HEK293 (cell line): Measurements from ENCODE around the gene CEP20.
A peak's percentile ranks its signal among the peaks of the same experiment; 100 is the strongest.

Experiments used
- CTCF ChIA-PET: fragments of 350-600 bp; formaldehyde crosslinking; extraction: SDS; loops from one replicate; lab custom pipeline; 2021; ENCODE audit warnings: antibody characterized with exemption; lab: Yijun Ruan, JAX
- POLR2A ChIA-PET: fragments of 300-600 bp; formaldehyde crosslinking; extraction: SDS; loops from one replicate; lab custom pipeline; 2020; ENCODE audit warnings: antibody characterized with exemption, inconsistent platforms; lab: Yijun Ruan, JAX
- H3K27ac ChIP-seq: fragments of 200-500 bp; sonication (Bioruptor generic); 2 replicates; pipeline ENCODE4 v1.5.1; 2014; ENCODE audit warnings: low read depth, low read length, control low read depth, inconsistent platforms; ENCODE audit errors: extremely low read depth
- H3K36me3 ChIP-seq, 2 experiments: fragments of 200-500 bp in 1 of 2; sonication (Bioruptor generic) in 1 of 2; 1 replicate in 1 of 2; 2 replicates in 1 of 2; pipeline ENCODE4 v1.5.1; 2014 to 2017; ENCODE audit warnings: inconsistent platforms in 2 of 2, low read length in 2 of 2; ENCODE audit not compliant: control insufficient read depth in 2 of 2, insufficient read depth in 1 of 2
- H3K4me1 ChIP-seq: fragments of 200-500 bp; sonication (Bioruptor generic); 2 replicates; pipeline ENCODE4 v1.5.1; 2014; ENCODE audit warnings: mild to moderate bottlenecking, low read length, inconsistent platforms; ENCODE audit not compliant: control insufficient read depth, insufficient read depth
- H3K4me3 ChIP-seq: 2 replicates; pipeline ENCODE4 v1.5.1; 2011; ENCODE audit warnings: low read depth, mild to moderate bottlenecking, control low read depth, low read length, moderate library complexity
- H3K9me3 ChIP-seq: fragments of 200-500 bp; sonication (Bioruptor generic); 2 replicates; pipeline ENCODE4 v1.5.1; 2014; ENCODE audit warnings: low read depth, low read length, inconsistent platforms; ENCODE audit not compliant: control insufficient read depth, insufficient read depth
- KLF17 ChIP-seq: fragments of 450-650 bp; formaldehyde crosslinking; IDR thresholded peaks from 2 replicates; pipeline ENCODE4 v1.5.1; 2016; ENCODE audit warnings: missing biosample characterization, missing genetic modification characterization
- KLF7 ChIP-seq: fragments of 450-650 bp; formaldehyde crosslinking; IDR thresholded peaks from 2 replicates; pipeline ENCODE4 v1.5.1; 2016; ENCODE audit warnings: missing biosample characterization, missing genetic modification characterization, borderline replicate concordance
- OSR2 ChIP-seq: fragments of 450-650 bp; formaldehyde crosslinking; IDR thresholded peaks from 2 replicates; pipeline ENCODE4 v1.5.1; 2016; ENCODE audit warnings: missing biosample characterization, missing genetic modification characterization
- PBX3 ChIP-seq: sonication (generic); formaldehyde crosslinking; IDR thresholded peaks from 2 replicates; pipeline ENCODE4 v1.8.1; 2022; ENCODE audit warnings: mild to moderate bottlenecking, moderate library complexity, missing genetic modification reagents
- ZBTB21 ChIP-seq: fragments of 450-650 bp; formaldehyde crosslinking; IDR thresholded peaks from 2 replicates; pipeline ENCODE4 v1.5.1; 2017; ENCODE audit warnings: missing biosample characterization, missing genetic modification characterization
- ZNF114 ChIP-seq: fragments of 450-650 bp; formaldehyde crosslinking; IDR thresholded peaks from 2 replicates; pipeline ENCODE4 v1.5.0; 2017; ENCODE audit warnings: missing biosample characterization, missing genetic modification characterization
- ZNF121 ChIP-seq: fragments of 450-650 bp; formaldehyde crosslinking; IDR thresholded peaks from 2 replicates; pipeline ENCODE4 v1.5.1; 2016; ENCODE audit warnings: missing biosample characterization, missing genetic modification characterization
- ZNF140 ChIP-seq: fragments of 450-650 bp; formaldehyde crosslinking; IDR thresholded peaks from 2 replicates; pipeline ENCODE4 v1.5.1; 2016; ENCODE audit warnings: missing biosample characterization, missing genetic modification characterization
- ZNF311 ChIP-seq: fragments of 450-650 bp; formaldehyde crosslinking; IDR thresholded peaks from 2 replicates; pipeline ENCODE4 v1.5.1; 2017; ENCODE audit warnings: missing biosample characterization, missing genetic modification characterization, borderline replicate concordance
- ZNF404 ChIP-seq: fragments of 450-650 bp; formaldehyde crosslinking; IDR thresholded peaks from 2 replicates; pipeline ENCODE4 v1.5.1; 2017; ENCODE audit warnings: missing biosample characterization, missing genetic modification characterization
- ZNF433 ChIP-seq: fragments of 450-650 bp; formaldehyde crosslinking; IDR thresholded peaks from 2 replicates; pipeline ENCODE4 v1.5.1; 2016; ENCODE audit warnings: missing biosample characterization, missing genetic modification characterization, low read depth
- ZNF529 ChIP-seq: fragments of 450-650 bp; formaldehyde crosslinking; IDR thresholded peaks from 2 replicates; pipeline ENCODE4 v1.5.1; 2017; ENCODE audit warnings: missing genetic modification characterization, missing biosample characterization; ENCODE audit not compliant: insufficient replicate concordance
- ZNF548 ChIP-seq: fragments of 450-650 bp; formaldehyde crosslinking; IDR thresholded peaks from 2 replicates; pipeline ENCODE4 v1.5.1; 2016; ENCODE audit warnings: missing biosample characterization, missing genetic modification characterization
- ZNF664 ChIP-seq: fragments of 450-650 bp; formaldehyde crosslinking; IDR thresholded peaks from 2 replicates; pipeline ENCODE4 v1.5.1; 2016; ENCODE audit warnings: missing biosample characterization, missing genetic modification characterization
- ZNF670 ChIP-seq: fragments of 450-650 bp; formaldehyde crosslinking; IDR thresholded peaks from 2 replicates; pipeline ENCODE4 v1.5.1; 2016; ENCODE audit warnings: missing biosample characterization, missing genetic modification characterization, low read depth
- ZNF704 ChIP-seq: fragments of 450-650 bp; formaldehyde crosslinking; IDR thresholded peaks from 2 replicates; pipeline ENCODE4 v1.5.1; 2016; ENCODE audit warnings: missing biosample characterization, missing genetic modification characterization
- TF ChIP-seq, protein P1 (sequence below): fragments of 450-650 bp; formaldehyde crosslinking; IDR thresholded peaks from 2 replicates; pipeline ENCODE4 v1.5.1; 2016; ENCODE audit warnings: missing biosample characterization, missing genetic modification characterization
- TF ChIP-seq, protein P2 (sequence below): fragments of 450-650 bp; formaldehyde crosslinking; IDR thresholded peaks from 2 replicates; pipeline ENCODE4 v1.5.1; 2016; ENCODE audit warnings: missing biosample characterization, missing genetic modification characterization
- TF ChIP-seq, protein P3 (sequence below): fragments of 450-650 bp; formaldehyde crosslinking; IDR thresholded peaks from 2 replicates; pipeline ENCODE4 v1.5.1; 2017; ENCODE audit warnings: missing biosample characterization, missing genetic modification characterization

The CEP20 gene

GRCh38 chr16:15855704-15856003 is 32.7 kb downstream of the CEP20 start:
- POLR2A ChIA-PET: no interaction called here

GRCh38 chr16:15854906-15855703 is 33.3 kb downstream of the CEP20 start:
- H3K36me3 ChIP-seq: no peaks in the 10 kb centered on the region
- 0 out of 2 replicates have a peak, but pooled peaks cover 2% of the 10 kb centered on the region for H3K4me1 ChIP-seq
- no peak overlapping the region for H3K4me3 ChIP-seq
- ChIA-PET CTCF (interaction anchor here (0.6 to 1.4 kb wide), 2 partner anchors 28 to 32 kb away, joined by 4 read pairs; no protein-coding TSS in a partner anchor), POLR2A (no interaction called here)
- no peak overlapping the region for H3K27ac ChIP-seq
- no peaks in the 10 kb centered on the region for H3K9me3 ChIP-seq
- TF ChIP-seq ZNF311 (tag by site-specific recombination): no peak
- peak; percentile 93 for TF ChIP-seq ZNF664 (tag by site-specific recombination)

More at GRCh38 chr16:15855704-15856003, 32.7 kb downstream of the CEP20 start:
- CTCF ChIA-PET: interaction anchor here (1.4 kb wide), 1 partner anchor 33 kb away, joined by 4 read pairs; no protein-coding TSS in a partner anchor
- Histone ChIP-seq H3K27ac (no peak overlapping the region), H3K9me3 (no peaks in the 10 kb centered on the region), H3K36me3 (no peaks in the 10 kb centered on the region), H3K4me1 (0 out of 2 replicates have a peak, but pooled peaks cover 2% of the 10 kb centered on the region), H3K4me3 (no peak overlapping the region)
- TF ChIP-seq ZNF404 (tag by site-specific recombination): no peak
- TF ChIP-seq ZNF114 (tag by site-specific recombination): no peak
- TF ChIP-seq ZNF548 (tag by site-specific recombination): no peak
- no peak for TF ChIP-seq KLF17

- POLR2A ChIA-PET: interaction anchor here (0.5 kb wide), 1 partner anchor 161 kb away, joined by 4 read pairs; no protein-coding TSS in a partner anchor
- no peaks in the 10 kb centered on the region for H3K36me3 ChIP-seq
- no peak overlapping the region for H3K4me3 ChIP-seq
- CTCF ChIA-PET: interaction anchor here (0.6 to 1.4 kb wide), 3 partner anchors 29 to 76 kb away, joined by 3 to 4 read pairs (median 4); no protein-coding TSS in a partner anchor
- no peak overlapping the region for H3K27ac ChIP-seq
- TF ChIP-seq, protein P1, sequence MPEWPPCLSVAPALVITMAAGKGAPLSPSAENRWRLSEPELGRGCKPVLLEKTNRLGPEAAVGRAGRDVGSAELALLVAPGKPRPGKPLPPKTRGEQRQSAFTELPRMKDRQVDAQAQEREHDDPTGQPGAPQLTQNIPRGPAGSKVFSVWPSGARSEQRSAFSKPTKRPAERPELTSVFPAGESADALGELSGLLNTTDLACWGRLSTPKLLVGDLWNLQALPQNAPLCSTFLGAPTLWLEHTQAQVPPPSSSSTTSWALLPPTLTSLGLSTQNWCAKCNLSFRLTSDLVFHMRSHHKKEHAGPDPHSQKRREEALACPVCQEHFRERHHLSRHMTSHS (tag by site-specific recombination): no peak
- TF ChIP-seq ZNF704 (tag by site-specific recombination) (no peak), KLF7 (tag by site-specific recombination) (no peak), OSR2 (tag by site-specific recombination) (no peak), PBX3 (CRISPR knock-in tag) (no peak), ZNF433 (tag by site-specific recombination) (no peak), ZBTB21 (no peak), ZNF529 (tag by site-specific recombination) (no peak), ZNF670 (tag by site-specific recombination) (no peak), ZNF140 (no peak), ZNF311 (tag by site-specific recombination) (no peak), ZNF121 (tag by site-specific recombination) (no peak)
- TF ChIP-seq, protein P2, sequence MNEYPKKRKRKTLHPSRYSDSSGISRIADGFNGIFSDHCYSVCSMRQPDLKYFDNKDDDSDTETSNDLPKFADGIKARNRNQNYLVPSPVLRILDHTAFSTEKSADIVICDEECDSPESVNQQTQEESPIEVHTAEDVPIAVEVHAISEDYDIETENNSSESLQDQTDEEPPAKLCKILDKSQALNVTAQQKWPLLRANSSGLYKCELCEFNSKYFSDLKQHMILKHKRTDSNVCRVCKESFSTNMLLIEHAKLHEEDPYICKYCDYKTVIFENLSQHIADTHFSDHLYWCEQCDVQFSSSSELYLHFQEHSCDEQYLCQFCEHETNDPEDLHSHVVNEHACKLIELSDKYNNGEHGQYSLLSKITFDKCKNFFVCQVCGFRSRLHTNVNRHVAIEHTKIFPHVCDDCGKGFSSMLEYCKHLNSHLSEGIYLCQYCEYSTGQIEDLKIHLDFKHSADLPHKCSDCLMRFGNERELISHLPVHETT (tag by site-specific recombination): no peak
- TF ChIP-seq, protein P3, sequence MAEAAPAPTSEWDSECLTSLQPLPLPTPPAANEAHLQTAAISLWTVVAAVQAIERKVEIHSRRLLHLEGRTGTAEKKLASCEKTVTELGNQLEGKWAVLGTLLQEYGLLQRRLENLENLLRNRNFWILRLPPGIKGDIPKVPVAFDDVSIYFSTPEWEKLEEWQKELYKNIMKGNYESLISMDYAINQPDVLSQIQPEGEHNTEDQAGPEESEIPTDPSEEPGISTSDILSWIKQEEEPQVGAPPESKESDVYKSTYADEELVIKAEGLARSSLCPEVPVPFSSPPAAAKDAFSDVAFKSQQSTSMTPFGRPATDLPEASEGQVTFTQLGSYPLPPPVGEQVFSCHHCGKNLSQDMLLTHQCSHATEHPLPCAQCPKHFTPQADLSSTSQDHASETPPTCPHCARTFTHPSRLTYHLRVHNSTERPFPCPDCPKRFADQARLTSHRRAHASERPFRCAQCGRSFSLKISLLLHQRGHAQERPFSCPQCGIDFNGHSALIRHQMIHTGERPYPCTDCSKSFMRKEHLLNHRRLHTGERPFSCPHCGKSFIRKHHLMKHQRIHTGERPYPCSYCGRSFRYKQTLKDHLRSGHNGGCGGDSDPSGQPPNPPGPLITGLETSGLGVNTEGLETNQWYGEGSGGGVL (tag by site-specific recombination): no peak
- H3K9me3 ChIP-seq: no peaks in the 10 kb centered on the region
- H3K4me1 ChIP-seq: 0 out of 2 replicates have a peak, but pooled peaks cover 2% of the 10 kb centered on the region
Measured at GRCh38 chr16:15854061-15854460, 34.3 kb downstream of the CEP20 start.
